GM19043 (cell line): ENCODE results near the gene DYNLT1.
"Not testable (repeated sequence)": the region's sequence is repeated elsewhere in the genome, so short reads cannot be mapped to it uniquely, and the experiment has no call there.

Source experiments
- ATAC-seq: cut with Tn5 transposase; IDR thresholded peaks from one replicate; pipeline ENCODE4 v1.9.1; 2021; ENCODE audit warnings: low read depth; ENCODE audit not compliant: unreplicated experiment

DYNLT1 gene

DNA sequence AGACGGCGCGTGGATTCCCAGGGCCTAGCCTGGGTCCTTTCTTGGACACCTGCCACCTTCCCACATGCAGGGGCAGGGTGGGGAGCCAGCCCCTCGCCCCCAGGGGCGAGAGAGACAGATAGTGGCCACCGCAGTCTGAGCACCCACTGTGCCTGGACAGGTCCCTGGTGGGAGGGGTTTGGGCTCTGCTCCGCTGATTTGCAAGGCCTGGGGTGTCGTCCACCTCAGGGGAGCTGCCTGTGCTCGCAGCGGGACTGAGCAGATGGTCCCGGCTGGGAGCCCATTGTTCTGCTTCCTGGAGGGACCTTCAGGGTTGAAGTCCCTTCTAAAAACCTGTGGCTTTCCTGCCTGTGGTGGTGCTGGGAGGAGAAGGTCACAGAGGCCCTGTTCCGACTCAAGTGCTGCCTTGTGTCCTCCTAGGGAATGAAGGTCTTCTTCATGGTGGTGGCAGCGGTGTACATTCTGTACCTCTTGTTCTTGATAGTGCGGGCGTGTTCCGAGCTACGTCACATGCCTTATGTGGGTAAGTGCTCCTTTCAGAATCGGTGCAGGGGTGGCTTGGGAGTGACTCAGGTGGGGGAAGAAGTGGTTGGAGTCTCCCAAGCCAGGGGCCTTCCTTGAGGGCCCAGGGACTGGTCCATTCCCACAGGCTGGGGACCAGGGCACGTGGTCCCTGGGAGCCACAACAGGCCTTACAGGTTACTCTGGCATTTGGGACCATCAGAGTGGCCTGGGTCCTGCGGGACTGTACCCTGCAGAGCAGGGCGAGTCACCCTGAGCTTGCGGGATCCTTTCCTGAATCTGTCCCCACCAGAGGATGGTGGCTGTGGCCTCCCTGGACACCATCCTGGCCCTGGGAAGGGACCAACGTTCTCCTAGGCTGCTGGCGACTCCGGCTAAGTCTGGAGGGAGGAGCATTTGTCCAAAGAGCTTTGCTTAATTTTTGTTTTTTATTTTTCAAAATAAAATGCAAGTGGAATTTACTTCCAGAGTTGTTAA is 19.6 kb downstream of the DYNLT1 start:
- ATAC-seq = no peak

DNA sequence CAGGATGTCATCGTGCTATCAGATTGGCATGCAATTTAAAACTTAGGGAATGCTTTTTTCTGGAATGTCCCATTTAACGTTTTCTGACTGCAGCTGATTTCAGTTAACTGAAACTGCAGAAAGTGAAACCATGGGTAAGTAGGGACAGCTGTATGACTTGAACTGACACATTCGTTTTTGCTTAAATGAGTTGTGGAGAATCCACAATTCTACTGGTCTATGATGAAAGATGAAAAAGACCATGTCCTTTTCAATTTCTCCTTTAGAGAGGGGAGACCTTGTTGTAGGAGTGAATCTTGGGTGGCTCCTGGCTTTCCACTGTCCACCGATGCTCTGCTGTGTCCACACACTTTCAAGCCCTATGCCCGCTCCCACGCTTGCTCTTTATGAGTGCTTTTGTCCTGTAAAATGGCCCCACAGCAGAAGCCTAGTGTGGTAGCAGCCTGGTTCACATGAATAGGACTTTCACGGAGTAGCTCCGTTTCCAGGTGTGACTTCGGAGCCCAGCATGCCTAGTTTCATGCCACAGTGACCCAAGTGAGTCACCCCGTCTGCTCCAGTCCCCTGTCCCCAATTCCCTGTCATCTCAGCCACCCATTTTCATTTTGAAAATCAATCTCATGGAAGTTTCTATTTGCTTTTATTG is 21.9 kb downstream of the DYNLT1 start:
- ATAC-seq = no peak

DNA sequence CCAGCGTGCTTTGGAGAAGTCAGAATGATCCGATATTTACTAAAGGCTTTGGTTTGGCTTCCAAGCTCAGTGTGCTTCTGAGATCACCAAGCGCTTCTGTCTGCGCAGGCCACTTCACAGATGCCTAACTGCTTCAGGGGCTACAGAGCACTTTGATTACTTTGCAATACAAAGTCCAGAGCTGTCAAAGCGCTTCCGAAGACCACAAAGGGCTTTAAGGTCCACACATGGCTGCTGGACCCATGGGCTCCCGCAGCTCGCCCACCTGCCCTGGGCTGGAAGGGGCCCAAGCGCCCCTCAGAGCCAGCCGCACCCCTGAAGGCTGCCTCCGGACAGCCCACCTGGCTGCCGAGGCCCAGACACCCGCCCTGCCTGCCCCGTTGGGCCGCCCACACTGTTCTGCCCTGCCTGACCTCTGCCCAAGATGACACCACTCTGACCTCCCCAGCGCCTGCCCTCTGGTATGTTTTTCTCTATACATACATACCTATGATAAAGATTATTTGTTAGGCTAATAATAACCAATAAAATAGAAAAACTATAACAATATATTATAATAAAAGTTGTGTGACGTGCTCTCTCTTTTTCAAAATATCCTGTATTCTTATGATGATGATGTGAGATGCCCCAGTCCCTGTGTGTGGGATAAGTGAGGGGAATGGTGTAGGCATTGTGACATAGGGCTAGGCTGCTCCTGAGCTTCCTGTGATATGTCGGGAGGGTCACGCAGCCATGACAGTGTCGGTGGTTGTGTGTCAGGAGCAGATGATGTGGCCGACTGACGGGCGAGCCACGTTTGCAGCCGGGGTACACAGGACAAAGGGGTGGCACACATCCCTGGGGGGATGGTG is 22.6 kb downstream of the DYNLT1 start:
- ATAC-seq = no peak

DNA sequence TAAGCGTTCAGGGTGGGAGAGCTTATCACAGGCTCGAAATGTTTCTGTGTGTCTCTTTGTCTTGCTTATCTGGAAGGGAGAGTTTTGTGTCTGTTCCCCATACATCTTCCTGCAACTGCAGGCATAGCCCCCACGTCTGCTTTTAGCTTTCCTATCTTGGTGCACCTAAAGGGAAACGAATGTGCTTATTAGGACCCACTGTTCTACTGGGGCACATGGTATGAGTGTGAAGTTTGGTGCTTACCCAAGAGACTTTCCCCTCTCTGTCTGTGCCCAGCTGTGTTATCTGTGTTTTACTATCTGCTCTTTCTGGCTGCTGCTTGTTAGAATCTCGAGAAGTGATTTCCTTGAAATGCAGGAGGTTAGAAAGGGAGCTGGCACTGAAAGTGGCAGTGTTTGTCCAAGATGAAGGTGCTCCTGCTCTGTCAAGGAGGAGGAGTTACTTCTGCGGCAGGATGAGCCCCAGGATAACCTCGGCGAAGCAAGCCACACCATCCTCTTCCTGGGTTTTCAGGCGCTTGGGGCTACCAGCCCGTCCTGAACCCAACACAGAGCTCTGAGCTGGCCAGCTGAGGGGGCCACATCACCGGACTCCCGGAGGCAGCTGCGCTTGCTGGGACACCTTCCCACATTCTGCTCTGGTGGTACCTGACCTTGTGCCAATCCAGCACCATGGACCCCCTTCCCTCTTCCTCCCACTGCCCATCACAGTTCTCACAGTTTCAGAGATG is 23.4 kb downstream of the DYNLT1 start:
- no peak for ATAC-seq

- no peak for ATAC-seq
Measured at GRCh38 chr6:158619922-158620801, 24.4 kb downstream of the DYNLT1 start.

GRCh38 chr6:158618289-158618688 is 26.3 kb downstream of the DYNLT1 start:
- not testable (repeated sequence) for ATAC-seq

GRCh38 chr6:158614606-158615005 is 29.9 kb downstream of the DYNLT1 start:
- ATAC-seq = not testable (repeated sequence)

- ATAC-seq = no peak
Measured at GRCh38 chr6:158611541-158612370, 32.8 kb downstream of the DYNLT1 start.

- ATAC-seq = no peak
Measured at GRCh38 chr6:158611039-158611438, 33.5 kb downstream of the DYNLT1 start.

- no peak for ATAC-seq
Measured at GRCh38 chr6:158610319-158610968, 34.1 kb downstream of the DYNLT1 start.

DNA sequence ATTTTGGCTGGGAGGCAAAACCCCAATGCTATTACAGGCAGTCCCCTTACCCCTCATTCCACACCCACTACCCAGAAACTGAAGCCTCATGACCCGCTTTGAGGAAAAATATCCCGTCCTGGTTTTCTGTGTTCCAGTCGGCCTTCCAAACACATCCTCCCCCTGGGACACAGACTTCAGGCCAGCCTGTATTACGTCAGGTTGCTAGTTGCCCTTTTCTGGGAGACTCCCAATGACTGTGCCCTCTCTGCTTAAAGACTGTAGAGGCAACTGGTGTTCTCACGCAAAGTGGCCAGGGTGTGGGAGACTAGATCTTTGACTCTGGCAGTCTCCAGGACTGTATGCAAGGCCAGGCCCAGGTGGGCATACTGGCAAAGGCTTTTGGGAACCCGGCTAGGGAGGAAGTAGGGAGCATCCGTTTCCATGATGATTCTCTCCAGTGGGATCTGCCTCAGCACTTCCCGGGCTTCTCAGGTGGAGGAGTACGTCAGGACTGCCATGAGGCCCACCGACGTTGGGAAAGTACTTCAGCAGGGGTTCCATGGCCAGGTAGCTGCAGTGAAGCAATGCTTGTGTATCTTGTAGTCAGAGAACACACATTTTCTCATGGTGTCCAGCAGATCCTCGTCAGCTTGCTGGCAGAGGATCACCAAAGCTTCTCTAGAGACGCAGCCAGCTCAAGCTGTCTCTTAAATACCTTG is 34.9 kb downstream of the DYNLT1 start:
- no peak for ATAC-seq

- ATAC-seq = no peak
Measured at GRCh38 chr6:158608221-158608620, 36.3 kb downstream of the DYNLT1 start.

- ATAC-seq = no peak
Measured at GRCh38 chr6:158607411-158608170, 37.0 kb downstream of the DYNLT1 start.

DNA sequence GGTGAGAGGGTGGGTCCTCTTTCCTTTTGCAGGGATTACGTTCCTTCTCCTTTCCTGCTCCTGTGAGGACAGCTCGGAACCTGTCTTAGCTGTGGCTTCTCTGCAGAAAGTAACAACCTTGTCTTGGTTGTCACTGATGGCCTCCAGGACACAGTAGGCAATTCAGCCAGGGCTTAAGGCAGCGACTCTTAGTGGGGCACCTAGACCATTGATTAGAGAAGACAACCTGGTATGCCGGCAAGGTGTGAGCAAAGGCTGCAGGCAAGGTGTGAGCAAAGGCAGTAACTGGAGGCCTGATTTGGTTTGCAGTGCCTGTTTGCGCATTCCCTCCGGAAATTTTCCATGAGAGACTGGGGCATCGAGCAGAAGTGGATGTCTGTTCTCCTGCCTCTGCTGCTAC is 37.6 kb downstream of the DYNLT1 start:
- no peak for ATAC-seq

GRCh38 chr6:158606011-158606410 is 38.5 kb downstream of the DYNLT1 start:
- ATAC-seq = not testable (repeated sequence)

DNA sequence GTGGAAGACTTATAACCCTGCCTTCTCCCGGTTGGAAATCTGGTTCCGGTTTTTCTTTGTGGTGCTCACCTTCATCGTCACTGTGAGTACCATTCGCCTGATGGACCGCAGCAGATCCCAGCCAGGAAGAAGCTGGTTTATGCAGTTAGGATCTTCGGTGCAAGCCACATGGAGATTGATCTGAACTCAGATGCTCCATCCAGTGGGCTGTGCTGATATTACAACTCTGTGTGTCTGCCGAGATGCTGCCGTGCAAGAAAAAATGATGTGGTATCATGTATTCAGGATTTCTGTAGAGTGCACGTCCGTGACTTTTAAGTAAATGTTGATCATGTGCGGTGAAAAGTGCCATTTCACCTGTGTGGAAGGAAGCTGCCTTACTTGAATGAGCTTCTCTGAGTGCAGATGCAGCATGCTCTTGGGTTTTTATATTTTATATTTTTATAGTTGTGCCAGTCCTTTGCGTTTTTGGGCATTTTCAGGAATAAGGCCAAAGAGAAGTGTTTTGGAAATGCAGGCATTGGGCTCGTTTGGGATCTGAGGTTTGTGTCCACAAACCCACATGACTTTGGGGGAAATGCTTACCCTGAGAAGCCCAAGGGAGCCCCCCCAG is 39.2 kb downstream of the DYNLT1 start:
- ATAC-seq = no peak
